Stimulated activated CD8-positive, alpha-beta memory T cell treated with anti-CD3 and anti-CD28 coated beads, Interleukin-12 subunit alpha, Interleukin-12 subunit beta, amount 100 ng/mL, for 24 hours (primary cell): Measurements from ENCODE around the gene ACSF2.
"Not testable (repeated sequence)": the region's sequence is repeated elsewhere in the genome, so short reads cannot be mapped to it uniquely, and the experiment has no call there.

Source experiments
- DNase-seq: peaks from one replicate; pipeline ENCODE4 v3.0.0-alpha.2; 2020; ENCODE audit errors: extremely low read depth

ACSF2 gene, protein sequence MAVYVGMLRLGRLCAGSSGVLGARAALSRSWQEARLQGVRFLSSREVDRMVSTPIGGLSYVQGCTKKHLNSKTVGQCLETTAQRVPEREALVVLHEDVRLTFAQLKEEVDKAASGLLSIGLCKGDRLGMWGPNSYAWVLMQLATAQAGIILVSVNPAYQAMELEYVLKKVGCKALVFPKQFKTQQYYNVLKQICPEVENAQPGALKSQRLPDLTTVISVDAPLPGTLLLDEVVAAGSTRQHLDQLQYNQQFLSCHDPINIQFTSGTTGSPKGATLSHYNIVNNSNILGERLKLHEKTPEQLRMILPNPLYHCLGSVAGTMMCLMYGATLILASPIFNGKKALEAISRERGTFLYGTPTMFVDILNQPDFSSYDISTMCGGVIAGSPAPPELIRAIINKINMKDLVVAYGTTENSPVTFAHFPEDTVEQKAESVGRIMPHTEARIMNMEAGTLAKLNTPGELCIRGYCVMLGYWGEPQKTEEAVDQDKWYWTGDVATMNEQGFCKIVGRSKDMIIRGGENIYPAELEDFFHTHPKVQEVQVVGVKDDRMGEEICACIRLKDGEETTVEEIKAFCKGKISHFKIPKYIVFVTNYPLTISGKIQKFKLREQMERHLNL

DNA sequence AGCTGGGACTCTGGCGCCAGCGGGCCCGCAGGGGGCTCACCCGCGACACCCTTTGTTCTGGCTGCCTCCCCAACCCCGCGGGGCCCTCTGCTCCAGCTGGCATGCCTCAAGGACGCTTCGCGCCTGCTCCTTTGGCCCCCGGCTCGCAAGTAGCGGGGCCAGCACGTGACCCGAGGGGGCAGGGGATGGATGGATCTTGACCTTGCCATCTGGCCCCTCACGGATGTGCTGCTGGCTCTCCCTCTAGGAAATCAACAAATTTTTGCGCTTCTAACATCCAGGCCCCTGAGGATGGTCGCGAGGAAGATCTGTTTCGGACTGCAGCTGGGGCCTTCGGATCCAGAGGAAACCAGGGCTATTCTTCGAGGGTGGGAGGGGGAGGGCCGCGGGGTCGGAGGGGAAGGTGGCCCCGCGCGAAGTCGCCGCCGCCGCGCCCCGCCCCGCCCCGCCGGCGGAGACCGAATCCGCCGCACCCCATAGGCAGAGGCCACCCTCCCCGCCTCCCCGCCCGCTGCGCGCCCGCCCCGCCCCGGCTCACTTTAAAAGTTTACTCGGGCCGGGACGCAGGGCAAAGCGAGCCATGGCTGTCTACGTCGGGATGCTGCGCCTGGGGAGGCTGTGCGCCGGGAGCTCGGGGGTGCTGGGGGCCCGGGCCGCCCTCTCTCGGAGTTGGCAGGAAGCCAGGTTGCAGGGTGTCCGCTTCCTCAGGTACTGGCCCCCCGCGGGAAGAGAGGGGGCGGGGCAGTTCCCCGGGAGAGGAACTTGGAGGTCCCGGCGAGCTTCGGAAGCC lies at the start of gene ACSF2:
ACSF2 (plus strand) TSS at position 537 of the 790 bp plus-strand sequence; CDS start at position 581, 44 bp downstream.
- peak; percentile 42 for DNase-seq

DNA sequence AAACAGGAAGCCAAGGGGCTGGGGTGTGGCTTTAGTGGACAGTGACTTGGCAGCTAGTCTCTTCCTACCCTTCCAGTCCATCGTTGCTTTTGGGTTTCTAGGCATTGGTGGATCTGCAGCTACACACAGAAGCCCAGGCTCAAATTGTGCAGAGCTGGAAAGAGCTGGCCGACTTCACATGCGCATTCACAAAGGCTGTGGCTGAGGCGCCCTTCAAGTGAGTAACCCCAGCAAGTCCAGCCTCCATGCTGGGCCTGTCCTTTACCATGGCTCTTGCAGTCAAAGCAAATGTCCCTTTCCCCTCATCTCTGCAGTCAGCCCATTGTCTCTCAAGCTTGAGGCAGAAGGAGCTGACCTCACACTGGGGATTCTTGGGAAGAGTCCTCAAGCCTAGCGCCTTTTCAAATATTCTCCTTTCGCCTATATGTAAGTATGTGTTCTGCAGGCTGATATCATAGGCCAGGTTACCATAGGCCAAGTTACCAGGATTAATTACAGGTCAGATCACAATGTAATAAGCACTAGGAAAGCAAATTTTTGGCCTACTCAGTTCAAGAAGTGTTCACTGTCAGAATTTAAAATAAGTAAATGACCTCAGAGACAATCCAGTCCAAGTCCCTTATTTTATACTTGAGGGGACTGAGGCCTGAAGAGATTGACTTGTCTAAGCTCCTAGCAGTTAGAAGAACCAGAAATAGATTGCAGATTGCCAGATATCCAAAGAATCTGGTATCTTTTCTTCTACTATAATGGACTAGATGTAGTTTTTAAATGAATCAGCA lies 46.5 kb upstream of the ACSF2 start:
- DNase-seq = no peak

DNA sequence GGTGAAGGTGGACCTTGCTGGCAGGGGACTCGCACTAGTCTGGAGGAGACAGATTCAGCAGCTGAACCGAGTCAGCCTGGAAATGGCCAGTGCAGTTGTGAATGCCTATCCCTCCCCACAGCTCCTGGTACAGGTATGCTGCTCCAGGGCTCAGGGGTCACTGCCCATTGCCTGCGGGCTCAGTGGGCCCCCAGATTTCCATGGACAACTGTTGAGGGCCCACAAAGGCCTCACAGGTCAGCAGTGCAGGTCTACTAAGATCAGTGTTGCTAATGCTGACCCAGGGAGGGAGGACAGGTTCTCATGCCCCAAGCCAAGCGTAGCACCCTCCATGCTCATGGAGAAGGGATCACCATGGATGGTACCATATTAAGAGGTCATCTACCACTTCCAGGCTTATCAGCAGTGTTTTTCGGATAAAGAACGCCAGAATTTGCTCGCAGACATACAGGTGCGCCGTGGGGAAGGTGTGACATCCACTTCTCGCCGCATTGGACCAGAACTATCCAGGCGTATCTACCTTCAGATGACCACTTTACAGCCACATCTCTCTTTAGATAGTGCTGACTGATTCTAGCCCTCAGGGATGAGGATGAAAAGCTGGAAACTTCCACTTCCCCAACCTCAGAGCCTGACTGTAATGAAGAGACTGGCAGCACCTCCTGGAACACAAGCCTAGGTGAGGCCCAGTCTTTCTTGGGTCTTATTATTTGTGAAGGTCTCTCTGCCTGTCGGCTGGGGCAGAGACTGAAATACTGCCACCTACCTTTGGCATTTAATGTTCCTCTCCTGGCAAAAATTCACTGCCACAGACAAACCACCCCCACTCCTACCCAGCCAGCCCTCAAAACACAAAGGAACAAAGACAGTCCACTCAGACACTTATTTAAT lies 45.4 kb upstream of the ACSF2 start:
- no peak for DNase-seq

DNA sequence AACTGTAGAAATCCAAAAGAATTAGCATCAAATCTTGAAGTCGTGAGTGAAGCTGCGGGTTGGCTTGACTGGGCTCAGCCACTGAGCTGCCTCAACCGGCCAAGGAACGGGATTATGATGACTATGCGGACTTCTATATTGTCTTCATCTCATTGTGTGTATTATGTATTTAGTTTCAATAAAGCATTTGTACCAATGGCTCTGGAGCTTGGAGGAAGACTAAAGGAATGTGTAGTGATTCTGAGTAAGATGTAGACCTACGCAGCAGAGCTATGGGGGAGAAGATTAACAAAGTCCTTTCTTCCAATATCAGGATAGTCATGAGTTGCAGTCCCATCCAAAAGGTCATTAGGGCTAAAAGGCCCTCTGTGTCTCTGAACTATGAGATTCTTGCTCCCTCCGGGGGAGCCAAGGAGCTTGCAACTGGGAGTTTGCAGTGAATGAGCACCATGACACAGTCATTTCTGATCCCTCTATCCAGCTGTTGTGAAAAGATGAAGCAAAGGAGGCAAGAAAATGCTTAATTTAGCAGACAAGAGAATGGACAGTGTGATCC lies 44.7 kb upstream of the ACSF2 start:
- DNase-seq = no peak

DNA sequence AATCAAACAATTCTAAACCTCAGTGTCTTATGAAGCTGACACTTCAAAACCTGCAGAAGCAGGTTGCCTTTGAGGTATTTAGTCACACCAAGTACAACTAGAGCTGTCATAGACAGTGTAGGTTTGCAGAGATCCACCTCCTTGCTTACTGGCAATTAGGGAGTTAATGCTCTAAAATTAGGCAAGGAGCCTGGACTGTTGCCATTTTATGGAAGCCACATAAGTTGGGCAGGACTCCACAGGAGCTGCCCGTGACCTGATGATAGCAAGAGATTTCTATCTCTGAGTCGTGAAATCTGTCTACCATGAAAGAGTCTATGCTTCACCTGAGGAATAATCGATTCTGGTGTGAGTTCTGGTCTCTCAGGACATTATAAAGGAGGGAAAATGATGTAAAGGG lies 44.1 kb upstream of the ACSF2 start:
- DNase-seq = no peak

DNA sequence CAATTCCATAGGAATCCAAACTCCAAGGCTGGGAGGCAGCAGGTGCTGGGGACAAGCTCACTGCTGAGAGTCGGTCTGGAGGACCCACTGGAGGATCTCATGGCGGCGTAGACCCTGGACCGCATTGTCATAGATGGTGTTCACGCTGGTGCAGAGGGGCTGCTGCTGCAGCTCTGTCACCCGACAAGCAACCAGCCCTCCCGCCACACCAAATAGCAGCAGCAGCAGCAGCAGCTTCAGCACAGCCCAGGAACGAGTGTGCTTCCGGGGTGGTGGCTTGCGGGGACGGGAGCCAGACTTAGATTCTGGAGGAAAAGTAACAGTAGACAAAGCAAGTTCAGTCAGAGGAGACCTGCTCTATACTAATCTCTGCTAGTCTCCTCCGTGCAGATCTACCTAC lies 43.1 kb upstream of the ACSF2 start:
- DNase-seq = no peak

DNA sequence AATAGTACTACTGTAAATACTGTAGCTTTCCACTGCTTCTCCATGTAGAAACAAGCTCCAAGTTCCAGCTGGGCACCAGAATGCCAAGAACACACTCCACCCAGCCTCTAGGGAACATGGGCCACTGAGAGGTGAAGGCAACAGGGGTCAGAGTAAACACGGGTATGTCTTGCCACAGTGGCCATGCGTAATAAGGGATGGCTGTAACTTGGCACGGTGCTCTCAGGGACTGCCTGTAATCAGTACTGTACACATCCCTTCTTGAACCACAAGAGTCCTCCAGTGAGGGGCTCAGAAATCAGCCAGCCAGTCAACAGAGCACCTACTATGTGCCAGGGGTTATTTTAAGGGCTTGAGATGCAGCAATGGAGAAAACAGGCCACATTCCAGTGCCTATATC lies 39.5 kb upstream of the ACSF2 start:
- DNase-seq = no peak

DNA sequence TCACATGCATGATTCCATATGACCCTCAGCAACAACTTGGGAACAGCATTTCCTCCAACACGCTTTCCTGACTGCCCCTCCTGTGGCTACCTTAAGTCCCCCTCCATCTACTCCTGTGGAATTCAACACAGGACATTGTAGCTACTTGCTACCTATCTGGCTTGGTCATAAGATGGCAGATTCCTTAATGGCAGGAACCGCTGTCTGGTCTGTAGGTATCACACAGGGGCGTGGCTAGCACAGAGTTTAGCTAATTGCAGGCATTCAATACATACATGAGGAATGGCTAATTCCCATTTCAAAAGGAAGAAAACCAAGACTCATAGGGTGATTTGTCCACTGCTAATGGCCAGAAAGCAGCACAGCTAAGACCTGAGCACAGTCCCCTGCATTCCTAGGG lies 37.3 kb upstream of the ACSF2 start:
- no peak for DNase-seq

DNA sequence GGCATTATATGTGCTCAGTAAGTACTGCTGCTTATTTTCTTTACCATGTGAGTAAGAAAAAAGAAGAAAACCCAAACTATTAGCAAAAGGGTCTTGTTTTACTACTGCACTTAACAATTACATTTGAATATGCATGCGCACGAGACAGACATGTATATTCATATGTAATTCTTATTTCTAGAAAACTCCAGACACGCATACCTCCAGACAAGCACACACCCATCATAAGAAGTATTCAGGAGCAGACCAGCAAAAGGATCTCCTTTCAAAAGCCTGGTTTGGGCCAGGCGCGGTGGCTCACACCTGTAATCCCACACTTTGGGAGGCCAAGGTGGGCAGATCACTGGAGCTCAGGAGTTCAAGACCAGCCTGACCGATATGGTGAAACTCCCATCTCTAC lies 36.5 kb upstream of the ACSF2 start:
- DNase-seq = no peak

DNA sequence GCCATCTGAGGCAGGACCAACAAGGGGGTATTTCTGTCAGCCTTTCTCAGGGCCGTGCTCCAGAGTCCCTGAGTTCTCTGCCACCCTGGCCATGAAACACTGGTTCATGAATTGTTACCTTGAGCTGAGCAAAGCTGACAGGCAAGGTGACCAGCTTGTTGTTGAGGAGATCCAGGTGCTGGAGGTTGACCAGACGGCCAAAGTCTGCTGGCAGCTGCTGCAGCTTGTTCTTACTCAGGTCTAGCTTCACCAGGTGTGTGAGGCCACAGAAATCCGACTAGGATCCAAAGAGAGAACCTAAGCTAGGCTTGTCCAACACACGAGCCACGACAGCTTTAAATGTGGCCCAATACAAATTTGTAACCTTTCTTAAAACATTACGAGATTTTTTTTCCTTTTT lies 33.4 kb upstream of the ACSF2 start:
- no peak for DNase-seq

DNA sequence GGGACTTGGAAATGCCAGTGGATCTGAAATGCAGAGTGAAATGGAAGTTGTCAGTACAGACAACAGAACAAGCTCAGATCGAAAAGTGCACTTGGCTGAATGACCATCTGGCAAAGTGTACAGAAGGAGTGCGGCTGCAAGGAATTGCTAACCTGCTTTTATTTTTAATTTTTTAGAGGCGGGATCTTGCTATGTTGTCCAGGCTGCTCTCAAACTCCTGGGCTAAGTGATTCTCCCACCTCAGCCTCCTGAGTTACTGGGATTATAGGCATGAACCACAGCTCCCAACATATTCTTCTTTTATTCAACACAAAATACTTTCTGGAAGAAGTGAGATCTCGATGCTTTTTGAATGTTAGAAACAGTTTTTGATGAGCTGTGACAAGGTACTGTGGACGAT lies 32.3 kb upstream of the ACSF2 start:
- no peak for DNase-seq

DNA sequence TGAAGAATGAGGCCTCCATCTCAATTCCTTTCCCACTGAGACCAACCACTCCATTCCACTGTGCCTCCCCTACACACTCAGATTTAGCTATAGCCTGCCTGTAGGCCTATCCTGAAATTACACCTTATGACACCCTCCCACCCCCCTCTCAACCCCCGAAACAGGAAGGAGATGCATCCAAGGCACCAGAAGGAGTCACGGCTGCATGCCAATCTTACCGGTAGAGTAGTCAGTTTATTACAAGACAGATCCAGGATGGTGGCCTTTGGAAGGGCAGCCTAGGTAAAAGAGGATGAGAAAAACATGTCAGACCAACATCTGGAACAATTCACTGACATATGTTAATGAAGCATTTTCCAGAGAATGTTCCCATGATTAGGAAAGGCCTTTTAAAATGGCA lies 31.3 kb upstream of the ACSF2 start:
- DNase-seq = no peak

DNA sequence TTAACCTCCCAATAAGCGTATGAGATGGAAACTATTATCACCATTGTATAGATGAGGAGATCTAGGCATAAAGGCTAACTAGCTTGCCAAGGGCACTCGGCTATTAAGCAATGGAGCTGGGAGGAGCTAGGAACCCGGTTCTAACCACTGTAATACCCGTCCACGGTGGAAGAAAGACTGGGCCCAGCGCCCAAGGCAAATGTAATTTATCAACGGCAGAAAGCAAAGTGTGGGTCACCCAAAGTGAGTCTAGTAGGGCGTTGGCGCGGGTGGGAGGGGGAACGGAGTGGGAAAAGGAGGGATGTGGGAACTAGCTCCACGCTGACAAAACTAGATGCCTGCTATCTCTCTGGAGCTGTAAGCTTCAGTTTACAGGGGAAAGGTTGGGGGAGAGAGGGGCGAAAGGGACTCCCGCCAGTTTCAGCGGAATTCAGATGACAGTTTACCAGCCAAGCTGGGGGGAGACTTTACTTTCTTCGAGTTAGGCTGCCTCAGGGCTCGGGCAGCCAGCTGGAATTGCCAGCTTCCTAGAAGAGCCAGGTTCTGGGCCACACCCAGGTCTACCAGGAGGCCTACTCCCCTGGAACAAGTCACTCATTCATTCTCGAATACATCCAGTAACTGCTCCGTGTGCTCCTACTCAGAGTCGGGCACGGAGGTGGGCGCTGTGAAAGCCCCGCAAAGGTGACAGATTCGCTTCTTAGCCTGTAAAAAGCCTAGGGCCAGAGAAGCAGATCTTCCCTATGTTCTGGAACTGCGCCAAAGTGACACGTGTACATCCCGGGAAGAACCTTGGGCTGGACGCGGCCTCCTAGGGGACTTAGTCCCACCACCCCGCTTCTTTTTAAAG lies 29.5 kb upstream of the ACSF2 start:
- DNase-seq = no peak

DNA sequence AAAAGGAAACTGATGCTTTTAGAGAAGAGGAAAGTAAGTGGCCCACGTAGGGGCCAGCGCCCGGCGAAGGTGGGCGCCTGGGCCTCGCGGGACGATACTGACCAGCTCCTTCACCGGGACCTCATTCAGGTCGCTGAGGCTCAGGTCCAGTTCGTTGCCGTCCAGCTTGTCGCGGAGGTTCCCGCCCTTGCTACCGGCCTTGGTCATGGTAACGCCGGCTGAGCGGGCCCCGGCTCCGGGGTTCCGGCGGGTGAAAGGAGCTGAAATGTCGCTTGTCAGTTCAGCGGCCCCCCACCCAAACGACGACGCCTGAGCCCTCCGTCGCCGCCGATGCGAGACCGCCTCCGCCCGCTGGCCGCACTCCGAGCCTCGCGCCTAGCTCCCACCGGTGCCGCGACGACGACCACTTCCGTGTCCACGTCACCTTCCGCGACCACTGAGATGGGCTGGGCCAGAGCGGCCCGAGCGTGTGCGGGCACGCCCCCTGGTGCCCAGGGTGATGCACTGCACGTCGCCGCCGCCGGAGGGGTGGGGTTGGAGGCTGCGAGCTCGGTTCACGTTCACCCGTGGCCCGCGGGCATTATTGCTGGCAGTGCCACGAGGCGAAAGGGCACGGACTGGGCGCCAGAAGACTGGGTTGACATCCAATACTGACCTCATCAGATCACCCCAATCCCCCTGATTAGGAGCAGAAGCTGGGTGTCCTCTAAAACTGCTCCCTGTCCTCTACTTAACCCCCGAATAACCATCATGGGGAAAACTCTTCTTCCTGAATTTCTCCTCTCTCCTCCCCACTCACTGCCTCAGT lies 28.7 kb upstream of the ACSF2 start, which contains the start of gene LRRC59:
LRRC59 (minus strand) TSS at position 413 of the 808 bp plus-strand sequence; CDS start at position 207, 206 bp downstream.
- peak; percentile 73 for DNase-seq

DNA sequence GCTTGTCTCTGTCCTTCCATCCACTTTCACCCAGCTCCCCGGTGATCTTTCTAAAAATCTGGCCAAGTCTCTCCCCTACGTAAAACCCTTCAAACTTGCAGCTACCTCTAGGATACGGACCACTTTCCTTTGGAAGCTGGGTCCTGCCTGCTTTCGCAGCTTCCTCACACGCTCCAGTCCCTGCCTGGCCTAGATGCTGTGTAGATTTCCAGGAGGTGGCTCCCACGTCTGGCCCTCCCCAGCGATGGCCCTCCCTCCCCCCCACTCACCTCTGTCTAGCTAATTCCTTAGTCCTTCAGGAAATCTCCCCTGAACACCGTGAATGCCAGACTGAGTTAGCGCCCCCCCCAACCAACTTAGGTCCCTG lies 28.1 kb upstream of the ACSF2 start:
- DNase-seq = no peak

DNA sequence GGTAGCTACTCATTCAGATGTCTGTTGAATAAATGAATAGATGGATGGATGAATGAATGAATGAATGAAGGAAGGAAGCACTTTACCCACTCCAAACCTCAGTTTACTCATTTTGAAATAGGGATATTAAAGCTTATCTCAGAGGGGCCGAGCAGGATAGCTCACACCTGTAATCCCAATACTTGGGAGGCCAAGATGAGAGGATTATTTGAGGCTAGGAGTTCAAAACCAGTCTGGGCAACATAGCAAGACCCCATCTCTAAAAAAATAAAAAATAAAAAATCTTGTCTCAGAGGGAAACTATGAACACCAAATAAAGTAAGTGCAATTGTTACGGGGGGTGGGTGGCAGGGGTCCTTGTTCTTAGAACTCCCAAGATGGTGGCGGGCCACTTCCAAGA lies 27.3 kb upstream of the ACSF2 start:
- not testable (repeated sequence) for DNase-seq

DNA sequence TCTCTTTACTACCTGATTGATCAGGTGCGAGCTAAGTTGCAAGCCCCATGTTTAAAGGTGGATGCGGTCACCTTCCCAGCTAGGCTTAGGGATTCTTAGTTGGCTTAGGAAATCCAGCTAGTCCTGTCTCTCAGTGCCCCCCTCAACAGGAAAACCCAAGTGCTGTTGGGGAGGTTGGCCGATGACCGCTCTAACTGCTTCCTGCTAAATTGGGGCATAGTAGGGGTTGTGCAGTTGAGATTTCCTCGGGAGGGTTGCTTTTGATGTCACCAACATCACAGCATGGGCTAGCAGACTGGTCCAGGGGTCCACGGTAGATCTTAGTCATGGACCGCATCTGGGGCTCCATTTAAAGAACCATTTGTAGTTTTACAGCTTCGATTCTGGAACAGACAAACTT lies 26.4 kb upstream of the ACSF2 start:
- not testable (repeated sequence) for DNase-seq

DNA sequence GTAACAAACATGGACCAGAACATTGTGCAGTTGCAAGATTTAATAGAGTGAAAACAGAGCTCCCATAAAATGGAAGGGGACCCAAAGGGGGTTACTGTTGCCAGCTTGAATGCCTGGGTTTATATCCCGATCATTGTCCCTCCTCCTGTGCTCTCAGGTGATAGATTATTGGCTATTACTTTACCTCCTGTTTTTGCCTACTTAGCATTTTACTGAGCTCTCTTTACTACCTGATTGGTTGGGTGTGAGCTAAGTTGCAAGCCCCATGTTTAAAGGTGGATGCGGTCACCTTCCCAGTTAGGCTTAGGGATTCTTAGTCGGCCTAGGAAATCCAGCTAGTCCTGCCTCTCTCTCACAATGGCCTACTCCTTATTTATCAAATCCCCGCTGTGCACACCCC lies 20.7 kb upstream of the ACSF2 start:
- DNase-seq = not testable (repeated sequence)

DNA sequence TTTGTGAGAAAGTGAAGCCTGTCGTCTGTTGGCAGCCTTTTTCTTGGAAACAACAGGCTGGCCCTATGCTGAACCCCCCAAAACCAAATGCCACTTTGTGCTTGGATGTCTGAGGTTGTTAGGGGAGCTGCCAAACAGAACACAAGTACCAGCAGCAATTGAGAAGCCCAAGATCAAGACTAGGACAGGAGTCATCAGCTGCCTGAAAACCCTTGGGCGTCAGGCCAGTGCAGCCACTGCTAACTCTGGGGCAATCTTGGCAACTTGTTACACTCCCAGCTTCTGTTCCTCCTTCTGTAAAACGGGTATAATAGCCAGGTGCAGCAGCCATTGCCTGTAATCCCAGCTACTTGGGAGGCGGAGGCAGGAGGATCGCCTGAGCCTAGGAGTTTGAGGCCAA lies 19.4 kb upstream of the ACSF2 start:
- DNase-seq = no peak
